OCI-LY7 (cell line): ENCODE measurements around the gene C9orf50.

Experiments used
- EZH2phosphoT487 ChIP-seq: fragments of 200-600 bp; sonication (generic); IDR thresholded peaks from 2 replicates; pipeline ENCODE4 v1.6.1; 2018; ENCODE audit warnings: low read depth, borderline replicate concordance, mild to moderate bottlenecking, mixed run types, antibody characterized with exemption, low read length, moderate library complexity, mixed read lengths
- TF ChIP-seq, protein P1 (sequence below): fragments of 200-600 bp; sonication (generic); conservative IDR thresholded peaks from 2 replicates; pipeline ENCODE4 v1.5.1; 2014; ENCODE audit warnings: mild to moderate bottlenecking, antibody characterized with exemption, low read length, moderate library complexity, mixed read lengths

DNA sequence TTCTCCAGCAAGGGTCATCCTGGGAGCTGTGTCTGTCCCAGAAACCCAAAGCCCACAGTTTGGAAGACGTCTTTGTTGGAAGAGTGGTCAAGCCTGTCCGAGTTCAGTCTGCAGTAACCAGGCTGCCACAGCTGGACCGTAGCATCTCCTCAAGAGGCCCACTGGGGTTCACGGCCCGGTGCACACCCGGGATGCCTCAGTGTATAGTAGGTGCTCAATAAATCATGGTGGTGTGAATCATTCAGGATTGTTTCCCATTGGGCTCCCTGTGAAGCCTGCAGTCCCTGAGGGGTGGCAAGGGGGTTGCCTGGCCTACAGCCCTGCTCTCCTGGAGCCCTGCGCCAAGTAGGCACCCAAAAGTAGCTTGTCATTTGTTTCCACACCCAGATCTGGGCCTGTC, 34.3 kb upstream of the C9orf50 start:
- TF ChIP-seq, protein P1, sequence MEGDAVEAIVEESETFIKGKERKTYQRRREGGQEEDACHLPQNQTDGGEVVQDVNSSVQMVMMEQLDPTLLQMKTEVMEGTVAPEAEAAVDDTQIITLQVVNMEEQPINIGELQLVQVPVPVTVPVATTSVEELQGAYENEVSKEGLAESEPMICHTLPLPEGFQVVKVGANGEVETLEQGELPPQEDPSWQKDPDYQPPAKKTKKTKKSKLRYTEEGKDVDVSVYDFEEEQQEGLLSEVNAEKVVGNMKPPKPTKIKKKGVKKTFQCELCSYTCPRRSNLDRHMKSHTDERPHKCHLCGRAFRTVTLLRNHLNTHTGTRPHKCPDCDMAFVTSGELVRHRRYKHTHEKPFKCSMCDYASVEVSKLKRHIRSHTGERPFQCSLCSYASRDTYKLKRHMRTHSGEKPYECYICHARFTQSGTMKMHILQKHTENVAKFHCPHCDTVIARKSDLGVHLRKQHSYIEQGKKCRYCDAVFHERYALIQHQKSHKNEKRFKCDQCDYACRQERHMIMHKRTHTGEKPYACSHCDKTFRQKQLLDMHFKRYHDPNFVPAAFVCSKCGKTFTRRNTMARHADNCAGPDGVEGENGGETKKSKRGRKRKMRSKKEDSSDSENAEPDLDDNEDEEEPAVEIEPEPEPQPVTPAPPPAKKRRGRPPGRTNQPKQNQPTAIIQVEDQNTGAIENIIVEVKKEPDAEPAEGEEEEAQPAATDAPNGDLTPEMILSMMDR: no peak
- no peak for TF ChIP-seq EZH2phosphoT487
